ENCODE data around the gene LDLRAD1. TPM values are rescaled to one million over a fixed set of nuclear protein-coding genes. Genes with fewer than 3 reads are reported as not detected.

Gene LDLRAD1
- total and polyA plus RNA-seq, 10 of the 15 experiments (the other 5 are each of a cell fraction or from before 2014, with no cell fraction given): not detected

- TF ChIP-seq ATF2 (IDR thresholded peaks at IDR 0.05; ENCODE audit: low read length): no peak
- no peak for TF ChIP-seq SP1 (IDR thresholded peaks at IDR 0.05; ENCODE audit: low read depth, low read length)
- no peak for TF ChIP-seq SIN3A (IDR thresholded peaks at IDR 0.05; ENCODE audit: low read depth, low read length)
- no peak for TF ChIP-seq ATF7 (IDR thresholded peaks at IDR 0.05; ENCODE audit: low read depth)
- no peak for TF ChIP-seq IRF3 (IDR thresholded peaks at IDR 0.05)
- TF ChIP-seq HCFC1 (IDR thresholded peaks at IDR 0.05; ENCODE audit: low read length): no peak
Measured at GRCh38 chr1:53982763-53983104, 35.3 kb downstream of the LDLRAD1 start (continued).

GRCh38 chr1:53982034-53982762 is 35.8 kb downstream of the LDLRAD1 start:
- Histone ChIP-seq H3K27me3 (replicated peaks in 1 of 2; ENCODE audit: control insufficient read depth in 2 of 2, insufficient read depth in 2 of 2, low read length in 1 of 2) (no peaks in the 10 kb centered on the region), H3K4me1 (ENCODE audit: control insufficient read depth, insufficient read depth, low read length) (no peaks in the 10 kb centered on the region), H3K79me2 (ENCODE audit: control insufficient read depth, insufficient read depth, low read length) (no peaks in the 10 kb centered on the region), H3K4me2 (ENCODE audit: control insufficient read depth, insufficient read depth) (no peak overlapping the region), H4K20me1 (ENCODE audit: control insufficient read depth, insufficient read depth) (no peaks in the 10 kb centered on the region), H3K4me3 (no peak overlapping the region), H3K9ac (ENCODE audit: control insufficient read depth, insufficient read depth, low read length) (no peak overlapping the region), H3K36me3 (ENCODE audit: control insufficient read depth in 2 of 2, insufficient read depth in 2 of 2, low read length in 1 of 2) (no peaks in the 10 kb centered on the region), H2AFZ (ENCODE audit: control insufficient read depth, low read depth, low read length) (no peak overlapping the region), H3K27ac (ENCODE audit: control insufficient read depth, insufficient read depth) (no peak overlapping the region), H3K9me3 (replicated peaks; ENCODE audit: control insufficient read depth, insufficient read depth, low read length) (no peaks in the 10 kb centered on the region)
- ChIA-PET SMC1A (ENCODE audit: uncharacterized antibody, unreplicated experiment) (no interaction called here), POLR2A (no interaction called here), CTCF (interaction anchor here (1.0 kb wide), 1 partner anchor 10 kb away, joined by 3 read pairs; no protein-coding TSS in a partner anchor), RAD21 (ENCODE audit: unreplicated experiment) (no interaction called here)
- ATAC-seq (no peak), DNase-seq (ENCODE audit: low read depth, low spot score) (no peak), FAIRE-seq (no peak)
- 54% methylated on average over 20 of the region's 20 CpGs for WGBS (ENCODE audit: insufficient coverage, insufficient replicate concordance, low lambda C conversion rate, missing lambda C conversion rate)
- BruUV-seq (replicated peaks): no TSS peak
- intact Hi-C loops (cut with micrococcal nuclease; ENCODE audit: unreplicated experiment) (no loop called here), in situ Hi-C loops (cut with MboI) (no loop called here)
- no peak for TF ChIP-seq CBFB (IDR thresholded peaks at IDR 0.05; ENCODE audit: low read depth)
- TF ChIP-seq CEBPB (IDR thresholded peaks at IDR 0.05; ENCODE audit: borderline replicate concordance in 1 of 2, low read depth in 2 of 2, low read length in 2 of 2): no peak
- no peak for TF ChIP-seq ATF2 (IDR thresholded peaks at IDR 0.05; ENCODE audit: low read length)
- no peak for TF ChIP-seq HDGF (IDR thresholded peaks at IDR 0.05)
- TF ChIP-seq RB1 (IDR thresholded peaks at IDR 0.05; ENCODE audit: borderline replicate concordance): no peak
- no peak for TF ChIP-seq SP1 (IDR thresholded peaks at IDR 0.05; ENCODE audit: low read depth, low read length)
- no peak for TF ChIP-seq BRCA1 (IDR thresholded peaks at IDR 0.05; ENCODE audit: low read depth, low read length)
- TF ChIP-seq E4F1 (IDR thresholded peaks at IDR 0.05; ENCODE audit: borderline replicate concordance, partially characterized antibody): no peak
- no peak for TF ChIP-seq BCL3 (IDR thresholded peaks at IDR 0.05; ENCODE audit: borderline replicate concordance, insufficient read depth, low read depth, low read length, poor library complexity, severe bottlenecking)
- no peak for TF ChIP-seq PML (IDR thresholded peaks at IDR 0.05; ENCODE audit: low read length)
- TF ChIP-seq SPI1 (IDR thresholded peaks at IDR 0.05; ENCODE audit: borderline replicate concordance, insufficient read depth, low read depth, low read length): no peak
